HG02588 (cell line): ENCODE results near the gene MFSD2B.
"Not testable (repeated sequence)": the region's sequence is repeated elsewhere in the genome, so short reads cannot be mapped to it uniquely, and the experiment has no call there.

Source experiments
- ATAC-seq: cut with Tn5 transposase; IDR thresholded peaks from one replicate; pipeline ENCODE4 v1.9.1; 2021; ENCODE audit warnings: mild to moderate bottlenecking, moderate library complexity; ENCODE audit not compliant: unreplicated experiment

MFSD2B gene

DNA sequence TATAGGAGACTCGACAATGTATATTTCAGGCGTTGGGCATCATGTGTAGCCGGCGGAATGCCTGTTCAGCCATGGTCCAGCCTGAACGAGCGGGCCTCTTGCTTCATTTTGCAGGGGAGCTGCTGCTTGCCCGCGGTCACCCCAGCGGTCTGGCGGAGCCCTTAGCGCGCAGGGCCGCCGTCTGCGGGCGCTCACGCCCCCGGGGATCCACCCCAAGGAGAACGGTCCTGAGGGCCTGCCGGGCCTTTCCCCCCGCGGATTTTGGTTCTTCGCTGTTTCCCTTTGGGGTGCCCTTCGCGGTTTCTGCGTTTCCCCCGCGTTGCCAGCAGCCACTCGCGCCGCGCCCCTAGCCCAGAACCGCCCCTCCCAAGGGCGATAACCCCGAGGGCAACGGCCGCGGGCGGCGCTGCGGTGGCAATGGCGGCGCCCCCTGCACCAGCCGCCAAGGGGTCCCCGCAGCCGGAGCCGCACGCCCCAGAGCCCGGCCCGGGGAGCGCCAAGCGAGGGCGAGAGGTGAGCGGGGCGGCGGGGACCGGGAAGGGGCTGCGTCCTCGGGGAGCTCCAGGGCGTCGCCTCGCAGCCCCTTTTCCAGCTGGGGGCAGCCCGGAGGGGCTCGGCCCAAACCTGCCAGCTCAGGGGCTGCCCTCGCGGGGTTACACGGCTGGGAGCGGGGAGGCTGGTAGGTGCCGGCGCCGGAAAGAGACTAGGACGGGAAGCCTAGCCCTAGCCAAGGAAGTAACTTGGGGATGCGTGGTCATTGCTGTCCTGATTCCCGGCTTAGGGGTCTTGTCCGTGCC lies at the start of gene MFSD2B:
MFSD2B (plus strand) TSS at position 406 of the 797 bp plus-strand sequence; CDS start at position 418, 12 bp downstream.
- ATAC-seq, result no peak

- ATAC-seq, result no peak
These were observed 42.0 kb upstream of the MFSD2B start for GRCh38 chr2:23967846-23968245.

GRCh38 chr2:23976883-23977282 lies 33.0 kb upstream of the MFSD2B start:
- ATAC-seq, result no peak

- no peak for ATAC-seq
These were observed 21.5 kb upstream of the MFSD2B start for GRCh38 chr2:23988371-23988770.

DNA sequence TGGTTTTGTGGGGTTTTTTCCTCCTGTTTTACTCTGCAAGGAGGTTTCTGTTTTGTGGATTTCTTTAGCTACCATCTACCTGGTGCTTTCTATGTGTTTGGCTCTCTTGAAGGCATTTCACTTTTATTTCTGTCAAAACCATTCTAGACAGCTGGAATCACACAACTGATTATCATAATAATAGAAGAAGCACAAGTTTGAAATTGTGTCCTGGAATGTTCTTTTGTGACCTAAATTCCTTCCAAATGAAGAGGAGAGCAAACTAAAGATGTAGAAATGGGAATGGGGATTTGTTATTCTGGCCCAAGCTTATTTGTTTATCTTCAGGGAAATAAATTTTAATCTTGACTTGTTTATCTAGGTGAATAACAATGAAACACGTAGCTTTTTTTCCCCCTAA lies 17.0 kb upstream of the MFSD2B start:
- ATAC-seq, result no peak

GRCh38 chr2:23993736-23994269 lies 16.1 kb upstream of the MFSD2B start:
- ATAC-seq, result no peak

DNA sequence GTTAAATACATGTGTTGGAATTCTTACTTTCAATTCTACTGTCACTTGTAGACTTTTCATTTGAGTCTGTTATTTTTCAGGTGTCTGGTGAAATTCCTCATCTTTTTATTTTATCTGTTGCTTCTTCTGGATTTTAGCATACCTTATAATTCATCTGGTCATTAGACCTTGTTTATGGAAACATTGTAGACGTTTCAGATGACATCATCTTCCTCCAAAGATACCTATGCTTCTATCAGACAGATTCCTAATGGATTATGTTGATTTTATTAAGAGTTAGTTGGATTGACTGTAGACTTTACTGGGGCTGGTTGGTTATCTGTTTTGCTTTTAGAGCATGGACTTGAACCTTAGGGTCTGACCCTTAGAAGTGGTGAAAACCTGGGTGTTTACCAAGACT lies 15.3 kb upstream of the MFSD2B start:
- no peak for ATAC-seq

DNA sequence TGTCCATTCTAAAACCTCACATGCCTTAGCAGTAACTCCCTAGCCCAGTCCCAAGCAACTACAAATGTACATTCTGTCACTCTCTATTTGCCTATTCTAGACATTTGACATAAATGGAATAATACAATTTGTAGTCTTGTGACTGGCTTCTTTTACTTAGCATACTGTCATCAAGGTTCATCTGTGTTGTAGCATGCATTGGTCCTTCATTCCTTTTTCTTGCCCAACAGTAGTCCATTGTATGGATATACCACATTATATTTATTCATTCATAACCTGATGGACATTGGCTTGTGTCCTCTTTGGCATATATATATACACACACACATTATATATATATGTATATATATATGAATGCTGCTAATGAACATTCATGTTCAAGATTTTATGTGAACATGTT lies 2.2 kb upstream of the MFSD2B start:
- ATAC-seq, result no peak

DNA sequence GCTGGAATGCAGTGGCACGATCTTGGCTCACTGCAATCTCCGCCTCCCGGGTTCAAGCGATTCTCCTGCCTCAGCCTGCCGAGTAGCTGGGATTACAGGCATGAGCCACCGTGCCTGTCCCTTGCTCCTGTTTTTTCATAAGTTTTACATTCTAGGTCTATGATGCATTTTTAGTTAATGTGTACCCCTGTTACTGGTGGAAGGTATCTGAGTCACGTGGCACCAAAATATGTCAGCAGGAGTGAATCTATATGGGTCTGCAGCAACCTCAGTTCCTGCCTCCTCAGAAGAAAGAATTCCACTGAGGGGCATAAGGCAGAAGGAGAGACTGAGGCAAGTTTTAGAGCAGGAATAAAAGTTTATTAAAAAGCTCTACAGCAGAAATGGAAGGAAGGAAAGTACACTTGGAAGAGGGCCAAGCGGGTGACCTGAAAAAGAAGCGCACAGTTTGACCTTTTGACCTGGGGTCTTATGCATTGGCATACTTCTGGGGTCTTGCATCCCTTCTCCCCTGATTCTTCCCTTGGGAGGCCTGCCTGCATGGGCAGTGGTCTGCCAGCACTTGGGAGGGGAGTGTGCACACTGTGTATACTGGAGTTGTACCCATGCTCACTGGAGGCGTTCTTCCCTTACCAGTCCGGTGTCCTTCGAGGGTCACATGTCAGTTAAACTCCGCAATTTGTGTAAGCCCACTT lies 1.1 kb upstream of the MFSD2B start:
- ATAC-seq, result no peak

DNA sequence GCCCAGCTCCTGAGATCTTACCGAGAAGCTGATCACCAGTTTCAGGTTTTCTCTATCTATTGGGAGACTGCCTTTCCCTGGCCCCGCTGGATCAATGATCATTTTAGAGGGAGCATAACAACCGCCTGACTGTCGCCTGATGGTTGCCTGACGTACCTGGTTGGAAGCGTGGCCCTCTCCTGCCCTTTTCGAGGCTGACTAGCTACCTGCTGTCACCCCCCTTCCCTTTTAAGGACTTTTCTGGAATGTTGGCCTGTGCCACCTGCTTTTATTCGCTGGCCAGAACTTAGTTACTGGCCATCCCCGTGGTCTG lies 562 bp upstream of the MFSD2B start:
- no peak for ATAC-seq

DNA sequence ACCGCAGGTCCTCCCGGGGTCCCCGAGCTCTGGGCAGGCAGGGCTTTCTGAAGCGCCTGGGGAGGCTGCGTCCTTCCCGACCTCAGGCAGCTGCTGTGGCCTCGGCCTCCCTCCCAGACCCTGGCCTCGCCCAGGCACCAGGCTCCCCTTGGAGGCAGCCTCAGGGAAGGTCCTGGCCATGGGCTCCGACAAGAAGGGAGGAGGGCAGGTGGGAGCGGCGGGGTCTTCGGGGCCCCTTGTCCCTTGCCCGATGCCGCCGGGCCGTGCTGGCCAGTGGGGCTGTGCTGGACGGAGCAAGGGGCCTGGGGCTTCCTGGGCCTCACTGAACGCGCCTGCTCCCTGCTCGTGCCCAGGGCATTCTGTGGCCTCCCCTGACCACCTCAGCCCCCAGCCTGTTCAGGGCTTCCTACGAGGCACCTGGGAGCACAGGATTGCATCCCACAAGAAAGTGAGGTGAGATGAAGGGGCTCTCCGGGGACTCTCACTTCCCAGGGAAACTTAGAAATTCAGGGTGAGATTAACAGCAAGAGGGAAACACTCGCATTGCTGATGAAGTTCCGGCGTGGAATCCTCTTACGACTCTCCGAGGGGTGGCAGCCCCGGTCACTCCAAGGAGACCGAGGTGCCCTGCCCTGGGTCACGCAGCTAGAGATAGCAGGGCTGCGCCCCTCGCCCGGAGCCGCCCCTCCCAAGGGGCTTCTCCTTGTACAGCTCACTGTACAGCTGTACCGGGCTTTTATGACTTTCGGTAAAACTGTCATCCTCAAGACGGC lies 778 bp downstream of the MFSD2B start:
- ATAC-seq, result no peak

DNA sequence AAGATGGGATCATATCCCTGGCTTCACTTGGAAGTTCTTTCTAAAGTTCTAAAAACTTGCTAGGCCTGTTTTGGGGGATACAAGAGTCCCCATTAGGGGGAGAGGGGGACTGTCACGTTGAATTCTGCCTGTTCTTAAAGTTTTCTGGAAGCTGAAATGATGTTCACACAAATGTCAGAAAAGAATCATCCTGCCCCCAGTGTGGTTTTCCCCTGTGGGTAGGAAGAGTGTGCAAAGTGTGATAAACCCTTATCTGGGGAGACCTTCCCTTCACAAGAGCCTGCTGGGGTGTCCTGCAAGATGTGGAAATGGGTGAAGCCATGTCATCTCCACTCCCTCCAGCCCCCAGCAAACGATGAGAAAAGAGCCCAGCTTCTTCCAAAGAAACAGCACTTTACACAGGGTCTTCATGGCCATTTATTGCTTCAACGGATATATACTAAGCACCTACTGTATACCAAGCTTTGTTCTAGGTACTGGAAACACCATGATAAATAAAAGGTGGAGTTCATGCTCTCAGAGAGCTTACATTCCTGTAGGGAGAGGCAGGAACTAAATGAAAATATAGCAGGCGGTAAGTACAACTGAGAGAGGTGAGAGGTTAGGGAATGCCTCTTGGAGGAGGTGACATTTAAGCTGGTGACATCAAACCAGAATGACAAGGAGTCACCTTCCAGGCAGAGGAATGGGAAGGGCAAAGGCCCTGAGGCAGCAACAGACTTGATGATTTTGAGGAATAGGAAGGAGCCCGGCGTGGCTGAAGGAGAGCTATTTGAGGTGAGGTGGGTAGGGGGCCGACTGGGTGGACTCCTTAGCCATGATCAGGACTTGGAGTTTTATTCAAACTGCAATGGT lies 1.6 kb downstream of the MFSD2B start:
- ATAC-seq, result no peak

DNA sequence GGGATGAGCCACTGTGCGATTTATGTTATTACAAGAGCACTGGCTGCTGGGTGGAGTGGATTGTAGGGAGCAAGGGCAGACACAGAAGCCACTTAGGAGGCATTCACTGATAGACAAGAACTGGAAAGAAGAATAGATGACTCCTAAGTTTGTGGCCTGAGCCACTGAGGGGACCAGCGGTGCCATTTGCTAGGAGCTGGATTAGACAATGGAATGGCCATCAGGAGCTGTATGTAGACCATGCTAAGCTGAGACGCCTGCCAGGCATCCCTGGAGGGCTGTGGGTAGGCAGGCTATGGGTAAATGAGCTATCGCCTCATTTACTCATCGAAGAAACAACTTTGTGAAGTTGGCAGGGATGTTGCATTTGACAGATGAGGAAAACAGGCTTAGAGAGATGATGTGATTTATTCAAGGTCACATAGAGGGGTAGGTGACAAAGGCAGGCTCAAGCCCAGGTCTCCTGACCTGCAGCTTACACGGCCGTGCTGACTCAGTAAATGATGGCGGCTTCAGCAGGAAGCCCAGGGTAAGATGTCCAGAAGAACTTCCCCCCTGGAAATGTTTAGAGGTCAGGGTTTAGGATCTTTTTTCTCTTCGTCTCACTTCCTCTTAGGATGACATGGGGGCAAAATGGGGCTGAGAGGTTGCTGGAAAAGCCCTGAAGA lies 2.8 kb downstream of the MFSD2B start:
- ATAC-seq, result no peak

GRCh38 chr2:24014902-24015301 lies 5.0 kb downstream of the MFSD2B start:
- not testable (repeated sequence) for ATAC-seq

DNA sequence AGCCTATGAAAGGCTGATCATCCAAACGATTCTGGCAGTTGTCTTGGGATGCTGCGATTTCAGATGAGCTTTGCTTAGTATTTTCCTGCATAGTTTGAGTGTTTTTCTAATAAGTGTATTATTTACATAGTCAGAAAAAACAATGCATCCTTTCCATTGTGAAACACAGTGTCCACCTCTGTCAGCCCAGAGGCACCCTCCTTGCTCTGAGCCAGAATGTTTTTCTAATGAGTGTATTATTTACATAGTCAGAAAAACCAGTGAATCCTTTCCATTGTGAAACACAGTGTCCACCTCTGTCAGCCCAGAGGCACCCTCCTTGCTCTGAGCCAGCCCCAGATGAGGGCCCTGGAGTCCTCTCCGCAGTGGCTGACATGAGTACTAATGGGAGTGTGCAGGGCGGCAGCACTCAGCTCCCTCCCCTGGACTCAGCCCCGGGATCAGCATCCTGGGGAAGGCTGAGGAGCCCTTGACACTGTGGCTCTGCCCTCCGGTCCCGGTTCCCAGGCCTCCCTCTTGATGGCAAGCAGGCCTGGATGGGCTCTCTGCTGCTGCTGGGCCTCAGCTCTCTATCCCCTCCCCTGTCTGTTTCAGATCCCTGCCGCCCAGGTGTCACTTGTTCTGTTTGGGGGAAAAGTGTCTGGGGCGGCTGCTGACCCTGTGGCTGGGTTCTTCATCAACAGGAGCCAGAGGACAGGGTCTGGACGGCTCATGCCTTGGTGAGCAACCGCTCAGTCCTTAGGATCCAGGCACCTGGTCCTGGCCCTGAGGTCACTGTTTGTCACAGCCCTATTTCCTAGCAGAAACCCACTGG lies 5.9 kb downstream of the MFSD2B start:
- no peak for ATAC-seq

DNA sequence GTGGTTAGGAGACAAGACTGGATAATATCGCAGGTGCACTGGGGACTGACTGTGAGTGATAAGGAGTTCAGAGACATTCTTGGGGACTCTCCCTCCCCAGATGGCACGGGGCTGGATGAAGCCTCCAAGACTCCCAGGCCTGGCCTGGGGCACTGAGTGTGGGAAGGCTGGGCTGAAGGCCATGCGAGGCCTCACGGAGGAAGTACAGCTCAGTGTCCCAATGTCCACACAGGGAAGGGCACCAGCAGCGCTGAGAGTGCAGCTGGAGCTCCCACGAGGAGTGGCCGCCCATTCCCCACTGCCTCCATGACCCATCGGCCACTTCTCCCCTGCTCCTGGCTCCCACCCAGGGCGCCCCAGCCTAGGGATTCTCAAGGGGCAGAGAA lies 6.5 kb downstream of the MFSD2B start:
- no peak for ATAC-seq

DNA sequence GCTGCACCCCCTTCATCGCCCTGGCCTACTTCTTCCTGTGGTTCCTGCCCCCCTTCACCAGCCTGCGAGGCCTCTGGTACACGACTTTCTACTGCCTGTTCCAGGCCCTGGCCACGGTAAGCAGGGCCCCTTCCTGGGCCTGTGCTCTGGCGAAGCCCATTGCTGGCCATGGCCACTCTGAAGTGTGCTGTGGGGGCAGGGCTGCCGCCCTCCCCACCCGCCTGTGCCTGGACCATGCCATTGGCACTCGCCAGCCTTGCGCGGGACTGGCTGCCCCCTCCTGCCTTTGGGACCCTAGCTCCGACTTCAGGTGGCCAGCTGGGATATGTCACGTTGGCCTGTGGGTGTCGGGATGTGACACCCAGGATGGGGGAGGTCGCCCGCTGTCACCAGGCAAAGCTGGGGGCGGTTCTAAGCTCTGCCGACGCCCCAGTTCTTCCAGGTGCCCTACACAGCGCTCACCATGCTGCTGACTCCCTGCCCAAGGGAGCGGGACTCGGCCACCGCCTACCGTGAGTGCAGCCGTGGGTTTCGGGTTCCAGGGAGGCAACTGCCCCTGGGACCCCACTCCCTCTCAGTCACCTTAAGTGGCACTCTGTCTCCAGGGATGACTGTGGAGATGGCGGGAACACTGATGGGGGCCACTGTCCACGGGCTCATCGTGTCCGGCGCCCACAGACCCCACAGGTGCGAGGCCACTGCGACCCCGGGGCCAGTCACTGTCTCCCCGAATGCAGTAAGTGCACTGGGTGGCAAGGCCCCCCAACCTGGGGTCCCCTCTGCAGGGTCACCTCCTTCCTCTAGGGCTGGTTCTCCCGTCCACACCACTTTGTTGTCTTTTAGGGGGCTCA lies 7.2 kb downstream of the MFSD2B start:
- no peak for ATAC-seq

DNA sequence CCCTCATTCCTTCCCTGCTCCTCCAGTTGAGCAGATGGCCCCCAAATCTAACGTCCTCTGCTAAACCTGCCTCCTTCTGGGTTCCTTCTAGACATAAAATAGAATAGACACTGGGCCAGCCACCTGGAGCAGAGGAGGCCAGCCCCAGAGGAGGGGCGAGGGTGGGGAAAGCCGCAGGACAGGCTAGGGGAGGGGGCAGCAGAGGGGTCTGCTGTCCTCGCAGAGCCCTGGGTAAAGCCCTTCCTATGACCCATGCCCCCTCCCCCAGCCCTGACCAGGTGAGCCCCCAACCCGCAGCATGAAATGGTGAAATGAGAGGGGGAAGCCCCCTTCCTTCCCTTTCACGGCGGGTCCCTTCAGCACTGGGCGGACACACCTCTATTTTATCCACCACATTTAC lies 7.8 kb downstream of the MFSD2B start:
- no peak for ATAC-seq
